ENCODE data around the gene GNAS.
"Not testable (repeated sequence)": the region's sequence is repeated elsewhere in the genome, so short reads cannot be mapped to it uniquely, and the experiment has no call there.

Gene GNAS

DNA sequence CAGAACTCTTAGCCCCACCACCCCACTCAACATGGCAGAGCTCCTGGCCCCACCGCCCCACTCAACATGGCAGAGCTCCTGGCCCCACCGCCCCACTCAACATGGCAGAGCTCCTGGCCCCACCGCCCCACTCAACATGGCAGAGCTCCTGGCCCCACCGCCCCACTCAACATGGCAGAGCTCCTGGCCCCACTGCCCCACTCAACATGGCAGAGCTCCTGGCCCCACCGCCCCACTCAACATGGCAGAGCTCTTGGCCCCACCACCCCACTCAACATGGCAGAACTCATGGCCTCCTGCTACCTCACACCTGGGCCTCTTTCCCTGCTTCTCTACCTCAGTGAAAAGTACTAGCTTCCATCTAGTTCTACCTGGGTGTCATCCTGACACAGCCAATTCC, 23.7 kb upstream of the GNAS start:
- not testable (repeated sequence) for DNase-seq (ENCODE audit: low read depth)

DNA sequence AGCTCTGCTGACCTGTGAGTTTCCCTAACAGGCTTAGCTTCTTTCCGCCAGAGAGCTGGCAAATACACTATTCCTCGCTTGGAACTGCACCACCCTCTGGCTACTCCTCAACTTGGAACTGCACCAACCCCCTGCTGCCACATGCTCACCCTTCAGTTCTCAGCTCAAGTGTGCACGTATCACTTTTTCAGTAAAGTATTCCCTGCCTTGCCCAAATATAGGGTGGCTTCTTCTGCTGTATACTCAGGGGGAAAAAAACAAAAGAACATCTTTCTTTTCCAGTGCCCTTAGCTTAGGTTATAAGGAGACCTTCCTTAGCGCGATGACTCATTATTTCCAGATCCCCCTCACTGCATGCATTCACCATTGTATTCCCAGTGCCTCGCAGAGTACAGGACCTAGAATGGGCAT, 23.0 kb upstream of the GNAS start:
- DNase-seq (ENCODE audit: low read depth): no peak

DNA sequence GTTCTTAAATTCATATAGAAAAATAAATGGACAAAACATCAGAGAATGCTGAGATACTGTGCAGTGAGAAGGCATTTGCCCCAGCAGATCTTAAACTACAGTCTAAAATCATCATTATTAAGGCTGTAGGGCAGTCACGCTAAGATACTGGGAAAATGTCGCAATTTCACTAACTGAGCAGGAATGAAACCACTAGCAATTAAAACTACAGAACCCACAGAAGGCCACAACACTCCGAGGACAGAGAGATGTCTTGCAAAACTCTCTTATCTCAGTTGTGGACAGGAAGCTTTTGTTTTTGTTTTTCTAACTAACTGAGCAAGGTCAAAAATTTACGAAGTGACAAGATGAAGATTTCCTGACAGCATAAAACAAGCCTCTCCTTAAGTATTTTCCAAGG, 20.1 kb upstream of the GNAS start:
- peak; percentile 69 for DNase-seq (ENCODE audit: low read depth)

DNA sequence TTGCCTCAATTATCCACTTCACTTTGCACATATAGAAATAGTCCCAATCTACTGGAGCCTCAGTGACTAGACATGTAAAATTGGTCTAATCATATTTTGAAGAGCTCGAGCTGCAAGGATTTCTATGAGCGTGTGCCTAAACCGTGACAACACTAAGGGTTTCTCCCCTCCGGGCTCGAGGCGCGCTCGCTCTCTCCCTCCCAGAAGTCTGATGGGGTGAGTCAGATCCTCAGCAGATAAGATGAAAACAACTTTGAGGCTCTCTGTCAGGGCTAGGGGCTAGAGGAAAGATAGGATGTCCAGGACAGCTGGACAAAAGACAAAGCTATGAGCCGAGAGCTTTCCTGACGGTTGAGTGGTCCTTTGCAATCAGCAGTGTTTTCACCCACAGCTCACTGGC, 18.6 kb upstream of the GNAS start:
- DNase-seq (ENCODE audit: low read depth): no peak

DNA sequence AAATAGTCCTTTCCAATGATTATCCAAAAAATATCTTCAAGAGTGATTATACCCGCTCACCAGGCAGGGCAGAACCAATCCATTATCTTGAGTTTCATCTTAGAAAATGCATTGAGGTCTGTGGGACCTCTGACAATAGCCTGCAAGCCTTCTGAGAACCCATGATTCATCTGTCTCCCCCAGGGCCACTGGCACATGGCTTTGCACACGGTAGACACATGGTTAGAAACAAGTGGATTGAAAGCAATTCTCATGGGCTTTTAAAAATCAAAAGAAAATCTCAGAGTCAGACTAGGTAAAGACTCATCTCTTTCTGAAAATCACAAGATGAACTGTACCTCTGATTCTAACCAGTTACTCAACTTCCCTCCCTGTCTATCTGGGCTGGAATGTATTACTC, 17.3 kb upstream of the GNAS start:
- DNase-seq (ENCODE audit: low read depth): no peak

DNA sequence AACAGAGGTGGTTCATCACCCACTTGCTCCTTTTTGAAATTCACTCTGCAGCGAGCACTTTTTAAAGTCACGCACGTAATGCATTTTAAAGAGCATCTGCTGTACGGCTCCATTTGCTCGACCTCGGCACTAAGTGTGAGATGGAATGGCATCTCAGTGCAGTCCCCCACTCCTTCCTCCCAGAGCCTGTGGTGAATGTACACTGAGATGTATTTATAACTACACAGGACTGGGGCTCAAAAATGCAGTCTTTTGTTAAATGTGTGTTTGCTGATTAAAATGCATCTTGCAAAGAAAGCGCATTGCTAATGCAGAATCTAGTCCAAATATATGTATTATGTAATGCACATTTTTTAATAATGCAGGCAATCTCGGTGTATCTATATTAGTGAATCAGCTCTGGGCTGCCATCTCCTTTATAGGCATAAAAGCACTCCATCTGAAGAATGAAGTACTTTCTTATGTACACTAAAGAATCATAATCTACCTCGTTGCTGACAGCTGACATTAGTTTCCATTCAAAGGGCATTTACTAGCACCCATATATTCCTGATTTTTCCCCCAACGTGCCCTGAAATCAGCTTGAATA, 15.8 kb upstream of the GNAS start:
- no peak for DNase-seq (ENCODE audit: low read depth)

DNA sequence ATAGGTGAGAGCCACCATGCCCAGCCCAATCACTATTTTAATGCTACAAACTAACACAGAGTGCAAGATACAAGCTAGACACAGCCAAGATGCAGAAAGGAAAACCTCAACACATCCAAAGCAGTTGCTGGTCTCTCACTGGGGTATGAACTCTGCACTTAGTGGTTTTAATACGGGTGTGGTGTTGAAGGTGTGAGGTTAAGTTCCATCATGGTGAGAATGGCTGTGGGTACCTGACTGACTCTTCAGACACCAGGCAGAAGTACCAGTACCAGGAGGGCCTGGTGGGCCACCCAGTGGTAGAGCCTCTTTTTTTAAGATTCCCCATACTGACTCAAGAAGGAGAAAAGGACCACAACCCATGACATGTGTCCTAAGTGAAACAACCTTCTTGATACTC, 14.8 kb upstream of the GNAS start:
- no peak for DNase-seq (ENCODE audit: low read depth)

DNA sequence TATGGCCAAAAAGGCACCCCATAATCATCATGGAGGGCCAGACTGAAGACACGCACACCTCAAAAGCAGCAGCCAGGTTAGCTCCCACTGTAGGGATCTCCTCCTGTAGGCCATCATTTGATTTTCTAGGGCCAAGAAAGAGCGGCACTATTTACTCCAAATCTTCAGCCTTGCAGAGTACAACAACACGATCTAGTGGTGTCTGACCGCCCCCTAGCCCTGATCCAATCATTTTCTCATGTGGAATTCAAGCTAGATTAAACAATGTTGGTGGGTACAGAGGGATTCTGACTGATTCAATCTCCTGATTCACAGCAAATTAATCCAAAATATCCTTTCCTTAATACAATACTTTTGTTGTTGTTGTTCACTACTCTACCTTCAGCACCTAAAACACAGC, 14.3 kb upstream of the GNAS start:
- no peak for DNase-seq (ENCODE audit: low read depth)

DNA sequence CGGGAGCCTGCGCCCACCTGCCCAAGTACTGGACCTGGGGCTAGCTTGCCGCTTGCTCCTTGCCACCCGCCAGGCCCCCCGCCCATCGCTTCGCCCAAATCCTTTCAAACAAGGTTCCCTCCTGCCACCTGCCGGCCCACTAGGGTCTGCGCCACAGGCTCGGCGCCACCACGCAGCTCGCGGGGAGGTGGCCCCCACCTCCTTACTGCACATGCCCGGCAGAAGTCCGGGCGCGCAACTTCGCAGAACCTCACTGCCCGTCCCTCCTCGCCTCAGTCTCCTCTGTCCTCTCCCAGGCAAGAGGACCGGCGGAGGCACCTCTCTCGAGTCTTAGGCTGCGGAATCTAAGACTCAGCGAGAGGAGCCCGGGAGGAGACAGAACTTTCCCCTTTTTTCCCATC, 13.0 kb upstream of the GNAS start:
- peak; percentile 13 for DNase-seq (ENCODE audit: low read depth)

DNA sequence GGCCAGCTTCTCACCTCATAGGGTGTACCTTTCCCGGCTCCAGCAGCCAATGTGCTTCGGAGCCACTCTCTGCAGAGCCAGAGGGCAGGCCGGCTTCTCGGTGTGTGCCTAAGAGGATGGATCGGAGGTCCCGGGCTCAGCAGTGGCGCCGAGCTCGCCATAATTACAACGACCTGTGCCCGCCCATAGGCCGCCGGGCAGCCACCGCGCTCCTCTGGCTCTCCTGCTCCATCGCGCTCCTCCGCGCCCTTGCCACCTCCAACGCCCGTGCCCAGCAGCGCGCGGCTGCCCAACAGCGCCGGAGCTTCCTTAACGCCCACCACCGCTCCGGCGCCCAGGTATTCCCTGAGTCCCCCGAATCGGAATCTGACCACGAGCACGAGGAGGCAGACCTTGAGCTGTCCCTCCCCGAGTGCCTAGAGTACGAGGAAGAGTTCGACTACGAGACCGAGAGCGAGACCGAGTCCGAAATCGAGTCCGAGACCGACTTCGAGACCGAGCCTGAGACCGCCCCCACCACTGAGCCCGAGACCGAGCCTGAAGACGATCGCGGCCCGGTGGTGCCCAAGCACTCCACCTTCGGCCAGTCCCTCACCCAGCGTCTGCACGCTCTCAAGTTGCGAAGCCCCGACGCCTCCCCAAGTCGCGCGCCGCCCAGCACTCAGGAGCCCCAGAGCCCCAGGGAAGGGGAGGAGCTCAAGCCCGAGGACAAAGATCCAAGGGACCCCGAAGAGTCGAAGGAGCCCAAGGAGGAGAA, 12.3 kb upstream of the GNAS start:
- no peak for DNase-seq (ENCODE audit: low read depth)

DNA sequence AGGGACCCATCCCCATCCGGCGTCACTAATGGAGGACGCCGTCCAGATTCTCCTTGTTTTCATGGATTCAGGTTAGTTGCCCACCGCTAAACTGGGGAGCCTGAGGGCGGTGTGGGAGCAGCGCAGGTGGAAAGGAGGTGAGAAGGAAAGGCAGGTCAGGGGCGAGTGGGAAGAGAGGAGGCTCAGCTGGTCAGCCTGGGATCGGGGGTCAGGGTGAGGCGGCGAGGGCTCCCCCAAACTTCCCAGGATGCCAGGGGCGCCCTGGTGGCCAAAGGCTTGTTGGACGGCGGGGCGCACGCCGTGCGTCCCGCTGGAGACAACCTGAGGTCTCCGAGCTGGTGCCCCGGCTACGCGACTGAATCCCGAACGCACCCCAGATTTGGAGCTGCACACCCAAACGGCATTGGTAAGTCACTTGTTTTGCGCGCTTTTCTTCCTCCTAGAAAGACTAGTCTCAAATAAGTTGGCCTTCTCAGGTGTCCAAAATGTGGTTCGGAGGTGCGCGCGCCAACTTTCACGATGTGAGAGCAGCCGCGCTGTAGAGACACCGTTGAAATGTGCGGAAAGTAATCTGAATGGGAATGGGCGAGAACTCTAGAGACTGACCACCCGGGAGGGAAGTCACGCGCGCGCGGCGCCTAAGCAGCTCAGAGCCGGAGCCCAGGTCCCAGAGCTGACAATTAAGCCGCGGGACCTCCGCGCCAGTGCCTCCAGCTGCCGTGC, 11.5 kb upstream of the GNAS start:
- DNase-seq (ENCODE audit: low read depth): no peak

DNA sequence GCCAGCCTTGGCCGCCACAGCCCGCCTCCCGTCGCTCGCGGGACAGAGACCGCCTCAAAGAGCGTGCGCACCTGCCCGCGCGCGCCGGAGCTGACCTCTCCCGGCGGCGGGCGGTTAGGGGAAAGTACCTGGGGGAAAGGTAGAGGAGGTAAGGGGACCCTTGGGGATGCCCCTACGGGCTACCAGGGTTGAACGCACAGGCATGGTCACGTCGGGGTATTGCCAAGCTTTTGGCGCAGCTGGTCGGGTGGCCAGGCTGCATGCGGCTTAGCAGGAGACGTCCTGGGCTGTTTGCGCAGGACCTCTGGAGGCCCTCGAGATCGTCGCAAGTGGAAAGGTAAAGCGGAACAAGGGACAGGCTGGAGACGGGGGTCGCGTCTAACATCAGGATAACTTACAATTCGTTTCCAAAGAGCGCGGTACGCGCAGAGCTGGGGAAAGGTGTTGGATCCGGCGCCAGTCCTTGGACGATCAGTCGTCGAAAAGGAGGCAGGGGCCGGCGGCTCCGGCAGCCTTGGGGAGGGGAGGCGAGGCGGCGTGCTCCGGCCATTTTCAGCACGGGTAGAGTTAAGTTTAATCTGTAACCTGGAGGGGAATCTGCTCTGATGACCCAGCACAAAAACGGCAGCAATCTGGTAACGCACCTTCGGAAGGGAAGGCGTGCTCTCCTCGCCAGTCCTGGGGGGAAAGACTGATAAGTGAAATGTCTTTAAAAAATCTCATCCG, 10.8 kb upstream of the GNAS start:
- DNase-seq (ENCODE audit: low read depth): no peak

DNA sequence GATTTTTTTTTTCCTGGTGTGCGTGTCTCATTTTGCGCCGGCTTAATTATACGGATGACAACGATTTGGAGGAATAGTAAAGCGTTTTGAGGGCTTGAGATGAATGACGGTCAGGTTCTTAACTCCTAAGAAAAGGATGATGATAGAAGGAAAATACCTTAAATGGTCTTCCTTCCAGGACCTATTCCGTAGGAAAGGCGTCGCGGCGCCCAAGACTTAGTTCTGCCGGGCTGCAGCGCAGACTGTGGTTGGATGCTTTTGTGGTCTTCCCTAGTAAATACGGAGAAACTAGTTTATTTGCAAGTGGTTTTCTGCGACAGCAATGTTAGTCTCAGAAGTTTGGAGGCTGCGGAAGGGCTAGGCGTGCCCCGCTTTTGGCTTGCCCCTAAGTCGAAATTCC, 10.2 kb upstream of the GNAS start:
- no peak for DNase-seq (ENCODE audit: low read depth)

DNA sequence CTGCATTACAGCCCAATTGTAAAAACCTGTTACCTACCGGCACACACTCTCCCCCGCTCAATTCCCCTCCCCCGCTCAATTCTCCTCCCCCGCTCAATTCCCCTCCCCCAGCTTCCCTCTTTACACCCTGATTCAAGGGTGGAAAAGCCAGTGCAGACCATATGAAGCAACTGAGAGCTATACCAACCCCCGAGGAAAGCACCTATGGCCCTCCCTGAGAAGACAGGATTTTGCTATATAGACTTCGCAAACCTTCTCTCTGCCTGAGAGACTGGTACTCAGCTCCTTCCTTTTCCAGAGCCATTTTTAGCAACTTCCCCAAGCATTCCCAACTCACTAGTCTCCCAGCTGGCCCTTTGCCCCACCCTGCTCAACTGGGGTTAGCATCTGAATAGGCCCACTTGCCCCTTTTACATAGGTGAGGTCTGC, 9.4 kb upstream of the GNAS start:
- DNase-seq (ENCODE audit: low read depth): no peak

DNA sequence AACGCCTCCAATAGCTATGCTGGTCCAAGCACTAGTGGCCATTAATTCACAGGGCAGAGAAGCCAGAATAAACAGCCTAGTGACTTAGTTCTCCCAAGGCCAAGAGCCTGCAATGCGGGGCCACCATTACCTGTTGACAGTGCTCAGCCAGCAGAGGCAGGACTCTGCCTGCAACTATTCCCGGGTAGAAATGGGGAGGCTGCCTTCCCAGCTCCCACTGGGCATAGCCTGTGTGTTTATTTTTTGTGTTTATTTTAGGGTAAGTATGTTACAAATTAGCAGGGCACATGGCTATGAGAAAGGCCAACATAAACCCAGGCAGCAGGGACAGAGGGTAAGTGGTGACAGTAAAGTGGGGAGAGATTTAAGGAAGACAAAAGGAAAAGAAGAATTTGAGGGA, 6.8 kb upstream of the GNAS start:
- no peak for DNase-seq (ENCODE audit: low read depth)

DNA sequence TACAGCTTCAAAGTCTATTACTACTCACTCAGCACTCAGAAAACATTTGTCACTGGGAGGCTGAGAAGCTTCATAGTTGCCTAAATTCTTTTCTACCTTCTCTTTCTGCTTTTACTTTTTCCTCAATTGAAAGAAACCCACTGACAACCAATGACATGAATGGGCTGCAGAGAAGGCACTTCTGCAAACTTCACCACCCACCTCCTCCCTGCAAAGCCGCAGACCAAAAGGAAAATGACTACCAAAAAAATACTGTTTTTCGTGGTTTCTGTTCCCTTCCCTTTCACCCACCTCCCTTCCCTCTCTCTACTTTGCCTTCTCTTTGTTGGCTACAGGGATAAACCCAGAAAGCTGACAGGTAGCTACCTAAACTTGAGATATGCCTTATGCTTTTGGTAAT, 5.1 kb upstream of the GNAS start:
- DNase-seq (ENCODE audit: low read depth): no peak

DNA sequence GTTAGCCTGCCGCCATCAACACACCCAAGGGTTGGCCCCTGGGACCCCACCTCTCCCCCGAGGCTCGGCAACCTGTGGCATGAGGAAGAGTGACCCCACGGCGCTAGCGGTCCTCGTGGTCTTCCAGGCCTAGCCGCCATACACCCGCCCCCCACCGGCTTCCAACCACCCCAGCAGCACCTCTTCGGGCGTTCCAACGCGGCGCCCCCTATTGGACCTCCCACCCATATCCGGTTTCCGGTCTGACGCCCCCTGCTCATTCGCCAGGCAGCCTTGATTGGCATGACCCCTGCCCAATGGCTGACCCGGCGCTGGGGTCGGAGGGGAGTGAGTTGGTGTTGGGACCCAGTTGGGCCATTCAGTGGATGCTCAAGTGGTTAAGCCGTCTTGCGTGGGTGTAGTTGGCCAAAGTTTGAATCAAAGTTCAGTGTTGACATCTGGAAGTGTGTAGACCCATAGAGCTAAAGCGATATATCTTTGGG, 1.8 kb upstream of the GNAS start, which contains the start of gene GNAS-AS1:
GNAS-AS1 (minus strand) TSS at position 210 of the 482 bp plus-strand sequence.
- peak; percentile 84 for DNase-seq (ENCODE audit: low read depth)

DNA sequence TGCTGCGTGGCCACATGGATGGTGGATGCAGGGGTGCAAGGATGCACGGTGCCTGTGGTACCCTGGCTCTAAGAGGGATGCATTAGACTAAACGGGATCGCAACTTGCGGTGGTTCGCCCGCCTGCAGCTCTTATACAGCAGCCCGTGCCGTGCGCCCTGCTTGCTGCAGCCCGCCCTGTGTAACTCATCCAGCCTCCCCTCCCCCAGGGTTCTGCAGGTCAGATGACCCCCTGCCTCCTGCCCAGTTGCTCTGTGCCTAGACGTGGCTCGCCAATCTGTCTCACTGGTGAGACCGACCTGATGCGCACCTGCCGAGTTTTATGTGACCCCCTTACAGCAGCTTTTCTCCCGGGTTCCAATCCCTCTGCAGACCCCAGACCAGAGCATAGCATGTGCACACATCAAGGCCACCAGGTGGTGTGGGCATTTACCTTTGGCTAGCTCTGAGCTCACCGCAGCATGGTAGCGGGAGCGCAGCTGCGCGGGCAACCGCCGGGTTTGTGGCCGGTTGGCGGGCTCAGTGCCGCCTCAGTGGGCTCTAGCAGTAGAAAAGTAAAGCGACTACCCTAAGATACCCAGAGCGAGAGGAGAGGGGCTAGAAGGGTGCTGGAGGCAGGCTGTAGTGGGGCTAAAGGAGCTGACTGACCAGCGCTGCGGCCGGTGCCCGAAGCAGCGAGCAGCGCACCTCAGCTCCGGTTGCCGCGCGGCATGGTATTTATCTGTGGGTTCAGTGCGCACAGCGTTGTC, 1.1 kb upstream of the GNAS start:
- peak; percentile 20 for DNase-seq (ENCODE audit: low read depth)

DNA sequence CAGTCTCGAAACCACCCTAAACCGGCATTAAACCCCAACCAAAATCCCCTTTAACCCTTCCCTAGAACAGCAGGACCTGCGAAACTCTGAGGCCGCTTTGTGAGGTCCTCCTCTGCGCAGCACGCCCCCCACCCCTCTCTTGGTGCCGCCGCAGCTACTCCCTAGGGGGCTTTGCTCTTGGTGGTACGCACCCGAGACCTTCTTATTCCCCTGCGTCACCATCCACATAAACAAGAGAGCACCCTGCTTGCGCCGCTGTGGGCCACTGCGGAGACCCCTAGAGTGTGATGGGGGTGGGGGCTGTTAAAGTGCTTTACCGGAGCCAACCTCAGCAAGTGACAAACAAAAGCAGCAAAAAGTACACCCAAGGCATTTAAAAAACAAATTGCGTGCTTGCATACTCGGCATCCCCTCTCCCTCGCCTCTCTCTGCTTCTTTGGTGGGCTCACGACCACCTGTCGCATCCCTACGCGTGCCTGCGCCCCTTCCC, 502 bp upstream of the GNAS start:
- no peak for DNase-seq (ENCODE audit: low read depth)

DNA sequence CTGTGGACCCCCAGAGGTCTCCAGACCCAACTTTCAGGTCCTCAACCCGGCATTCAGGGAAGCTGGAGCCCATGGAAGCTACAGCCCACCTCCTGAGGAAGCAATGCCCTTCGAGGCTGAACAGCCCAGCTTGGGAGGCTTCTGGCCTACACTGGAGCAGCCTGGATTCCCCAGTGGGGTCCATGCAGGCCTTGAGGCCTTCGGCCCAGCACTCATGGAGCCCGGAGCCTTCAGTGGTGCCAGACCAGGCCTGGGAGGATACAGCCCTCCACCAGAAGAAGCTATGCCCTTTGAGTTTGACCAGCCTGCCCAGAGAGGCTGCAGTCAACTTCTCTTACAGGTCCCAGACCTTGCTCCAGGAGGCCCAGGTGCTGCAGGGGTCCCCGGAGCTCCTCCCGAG, 950 bp downstream of the GNAS start:
- no peak for DNase-seq (ENCODE audit: low read depth)

DNA sequence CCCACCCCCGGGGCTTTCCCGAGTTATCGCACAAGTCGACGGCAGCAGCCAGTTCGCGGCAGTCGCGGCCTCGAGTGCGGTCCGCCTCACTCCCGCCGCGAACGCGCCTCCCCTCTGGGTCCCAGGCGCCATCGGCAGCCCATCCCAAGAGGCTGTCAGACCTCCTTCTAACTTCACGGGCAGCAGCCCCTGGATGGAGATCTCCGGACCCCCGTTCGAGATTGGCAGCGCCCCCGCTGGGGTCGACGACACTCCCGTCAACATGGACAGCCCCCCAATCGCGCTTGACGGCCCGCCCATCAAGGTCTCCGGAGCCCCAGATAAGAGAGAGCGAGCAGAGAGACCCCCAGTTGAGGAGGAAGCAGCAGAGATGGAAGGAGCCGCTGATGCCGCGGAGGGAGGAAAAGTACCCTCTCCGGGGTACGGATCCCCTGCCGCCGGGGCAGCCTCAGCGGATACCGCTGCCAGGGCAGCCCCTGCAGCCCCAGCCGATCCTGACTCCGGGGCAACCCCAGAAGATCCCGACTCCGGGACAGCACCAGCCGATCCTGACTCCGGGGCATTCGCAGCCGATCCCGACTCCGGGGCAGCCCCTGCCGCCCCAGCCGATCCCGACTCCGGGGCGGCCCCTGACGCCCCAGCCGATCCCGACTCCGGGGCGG, 1.6 kb downstream of the GNAS start:
- DNase-seq (ENCODE audit: low read depth): no peak
